Endothelial cell of umbilical vein (primary cell): ENCODE results near the gene IGSF9B. TPM values are rescaled to one million over a fixed set of nuclear protein-coding genes. Genes with fewer than 3 reads are reported as not detected.

Experiments used
- BruUV-seq: library from RNA; stranded (reverse); fragments of 400-500 nt; replicated peaks from 2 replicates; lab custom pipeline; 2021; lab: Mats Ljungman, UMichigan
- CTCF ChIA-PET: fragments of 300-600, 350-600 bp; sonication (Branson Sonifier 250); formaldehyde crosslinking; loops from one replicate; lab custom pipeline; 2021; ENCODE audit warnings: antibody characterized with exemption, inconsistent platforms; lab: Charles Lee
- POLR2A ChIA-PET: fragments of 300-600, 350-600 bp; sonication (Branson Sonifier 250); formaldehyde crosslinking; loops from one replicate; lab custom pipeline; 2021; ENCODE audit warnings: antibody characterized with exemption, inconsistent platforms; lab: Charles Lee
- DNase-seq: peaks from one replicate; pipeline ENCODE4 v3.0.0-alpha.2; 2011; ENCODE audit warnings: low read depth, low spot score
- FAIRE-seq: peaks from 2 replicates; lab custom pipeline; 2011; peaks lifted over from hg19 to GRCh38; lab: Jason Lieb, UNC
- H2AFZ ChIP-seq: 2 replicates; pipeline ENCODE4 v1.6.0; 2012; ENCODE audit warnings: low read depth, low read length, control low read depth, inconsistent platforms
- H3K27ac ChIP-seq: 2 replicates; pipeline ENCODE4 v1.5.1; 2011; ENCODE audit warnings: low read depth, mild to moderate bottlenecking, control low read depth, low read length, moderate library complexity; ENCODE audit not compliant: insufficient read depth
- H3K27me3 ChIP-seq, 2 experiments: 2 replicates each; pipeline versions ENCODE4 v1.6.0 to v1.6.1; 2011; ENCODE audit warnings: low read length in 2 of 2, mixed read lengths in 1 of 2; ENCODE audit not compliant: control insufficient read depth in 2 of 2, insufficient read depth in 2 of 2
- H3K36me3 ChIP-seq, 2 experiments: 2 replicates in 1 of 2; 3 replicates in 1 of 2; pipeline ENCODE4 v1.5.1; 2011; ENCODE audit warnings: low read length in 2 of 2, mild to moderate bottlenecking in 1 of 2, moderate library complexity in 1 of 2; ENCODE audit not compliant: control insufficient read depth in 2 of 2, insufficient read depth in 2 of 2; ENCODE audit errors: extremely low read depth in 1 of 2
- H3K4me1 ChIP-seq: 3 replicates; pipeline ENCODE4 v1.5.1; 2011; ENCODE audit warnings: mild to moderate bottlenecking, low read length; ENCODE audit not compliant: control insufficient read depth, insufficient read depth; ENCODE audit errors: extremely low read depth
- H3K4me2 ChIP-seq: 2 replicates; pipeline ENCODE4 v1.6.1; 2011; ENCODE audit warnings: low read length, control low read depth, mixed read lengths; ENCODE audit not compliant: insufficient read depth
- H3K4me3 ChIP-seq, 3 experiments: fragments of 200-600 bp in 1 of 3; sonication (generic), shearing (Covaris generic) in 1 of 3; replicated peaks in 1 of 3; 2 replicates each; pipeline ENCODE4 v1.5.1; 2011 to 2016; ENCODE audit warnings: control low read depth in 3 of 3, low read length in 3 of 3, mild to moderate bottlenecking in 2 of 3, inconsistent platforms in 1 of 3, low read depth in 1 of 3, moderate library complexity in 1 of 3; ENCODE audit not compliant: insufficient read depth in 1 of 3
- H3K79me2 ChIP-seq: 2 replicates; pipeline ENCODE4 v1.6.0; 2012; ENCODE audit warnings: low read length, inconsistent platforms; ENCODE audit not compliant: control insufficient read depth, insufficient read depth
- H3K9ac ChIP-seq: replicated peaks from 2 replicates; pipeline ENCODE3; 2011; ENCODE audit warnings: low read length, control low read depth; ENCODE audit not compliant: insufficient read depth; ENCODE audit errors: extremely low read depth
- H3K9me1 ChIP-seq: replicated peaks from 3 replicates; pipeline ENCODE4 v1.6.0; 2011; ENCODE audit warnings: mild to moderate bottlenecking, low read length; ENCODE audit not compliant: control insufficient read depth, insufficient read depth; ENCODE audit errors: extremely low read depth
- H3K9me3 ChIP-seq: replicated peaks from 2 replicates; pipeline ENCODE4 v1.5.1; 2012; ENCODE audit warnings: low read length, inconsistent platforms; ENCODE audit not compliant: control insufficient read depth, insufficient read depth
- H4K20me1 ChIP-seq: replicated peaks from 2 replicates; pipeline ENCODE3; 2011; ENCODE audit warnings: mild to moderate bottlenecking, low read length; ENCODE audit not compliant: control insufficient read depth, insufficient read depth; ENCODE audit errors: extremely low read depth
- CTCF ChIP-seq, 2 donors: IDR thresholded peaks; 1 replicate in 1 of 2; 2 replicates in 1 of 2; pipeline ENCODE4 v1.5.1; 2011; ENCODE audit warnings: low read length in 2 of 2, mild to moderate bottlenecking in 2 of 2, moderate library complexity in 2 of 2, control low read depth in 1 of 2, inconsistent platforms in 1 of 2, low read depth in 1 of 2; ENCODE audit not compliant: insufficient read depth in 1 of 2; ENCODE audit errors: extremely low read depth in 1 of 2
- EZH2 ChIP-seq: IDR thresholded peaks from 2 replicates; pipeline ENCODE4 v1.6.1; 2012; ENCODE audit warnings: borderline replicate concordance, low read depth, mild to moderate bottlenecking, moderate library complexity, low read length, inconsistent platforms; ENCODE audit not compliant: severe bottlenecking
- FOS ChIP-seq: IDR thresholded peaks from 2 replicates; pipeline ENCODE4 v1.6.1; 2011; ENCODE audit warnings: mild to moderate bottlenecking, low read length, moderate library complexity, borderline replicate concordance; ENCODE audit not compliant: insufficient read depth
- GATA2 ChIP-seq: IDR thresholded peaks from 2 replicates; pipeline ENCODE4 v1.7.0; 2011; ENCODE audit warnings: low read depth, mild to moderate bottlenecking, moderate library complexity, mixed read lengths, low read length; ENCODE audit not compliant: insufficient read length, insufficient read depth
- JUN ChIP-seq: IDR thresholded peaks from 2 replicates; pipeline ENCODE4 v1.6.1; 2011; ENCODE audit warnings: borderline replicate concordance, low read depth; ENCODE audit not compliant: insufficient read length, insufficient read depth
- MYC ChIP-seq: IDR thresholded peaks from one replicate; pipeline ENCODE4 v1.6.1; 2011; ENCODE audit warnings: mild to moderate bottlenecking, low read depth, low read length
- POLR2A ChIP-seq: IDR thresholded peaks from 2 replicates; pipeline ENCODE4 v1.6.1; 2012; ENCODE audit warnings: low read depth, mild to moderate bottlenecking, control low read depth, low read length
- POLR2AphosphoS5 ChIP-seq: IDR thresholded peaks from 2 replicates; pipeline ENCODE4 v1.6.1; 2012; ENCODE audit warnings: low read depth, mild to moderate bottlenecking, control low read depth, low read length, moderate library complexity; ENCODE audit not compliant: insufficient read depth
- dilution Hi-C: fragments of 300-500 bp; cut with MboI; formaldehyde crosslinking; loops from one replicate; pipeline ENCODE4 v1.15.0; 2019; ENCODE audit warnings: low sequenced_read_pairs; ENCODE audit not compliant: extremely low pct_ligation_motif_present
- intact Hi-C: fragments of 100-400 bp; cut with micrococcal nuclease; formaldehyde crosslinking; loops from one replicate; pipeline ENCODE4 v1.10.0; 2022
- polyA plus RNA-seq, 4 experiments: library from polyadenylated mRNA; depleted of rRNA in 3 of 4; stranded (reverse) in 3 of 4; unstranded in 1 of 4; fragments of >200 nt; gene quantifications; 2 replicates each; pipeline versions ENCODE4 v1.2.1 to v1.2.3, GENCODE V29; 2011 to 2012; ENCODE audit warnings: missing spikeins in 1 of 4
- total RNA-seq: library from RNA; stranded (reverse); gene quantifications from 2 replicates; pipeline ENCODE4 v1.2.3, GENCODE V29; 2021
- TF ChIP-seq, protein P1 (sequence below): IDR thresholded peaks from 2 replicates; pipeline ENCODE4 v1.6.1; 2011; ENCODE audit not compliant: insufficient read depth, insufficient read length

The IGSF9B gene
- total and polyA plus RNA-seq, 2 donors (not counting 3 experiments of a cell fraction or from before 2014, with no cell fraction given), result 0.15 to 0.18 TPM

GRCh38 chr11:133928628-133929059 lies 28.1 kb downstream of the IGSF9B start:
- no peaks in the 10 kb centered on the region for H3K4me1 ChIP-seq
- H2AFZ ChIP-seq, result no peak overlapping the region
- no TSS peak for BruUV-seq
- H3K79me2 ChIP-seq, result no peaks in the 10 kb centered on the region
- no peaks in the 10 kb centered on the region for H3K36me3 ChIP-seq
- no peak for FAIRE-seq
- H3K4me2 ChIP-seq, result no peak overlapping the region
- H3K27ac ChIP-seq, result no peak overlapping the region
- POLR2A ChIA-PET, result no interaction called here
- H3K4me3 ChIP-seq, result no peak overlapping the region
- no peaks in the 10 kb centered on the region for H3K9me1 ChIP-seq
- dilution Hi-C loops, result no loop called here
- TF ChIP-seq MYC (no peak), JUN (no peak), EZH2 (no peak), POLR2A (no peak), CTCF (IDR thresholded peaks at IDR 0.05; ENCODE audit: extremely low read depth in 1 of 2, insufficient read depth in 1 of 2, low read depth in 1 of 2, low read length in 2 of 2) (no peak), POLR2AphosphoS5 (no peak), FOS (no peak), GATA2 (no peak)
- TF ChIP-seq, protein P1, sequence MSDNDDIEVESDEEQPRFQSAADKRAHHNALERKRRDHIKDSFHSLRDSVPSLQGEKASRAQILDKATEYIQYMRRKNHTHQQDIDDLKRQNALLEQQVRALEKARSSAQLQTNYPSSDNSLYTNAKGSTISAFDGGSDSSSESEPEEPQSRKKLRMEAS, result no peak
- DNase-seq, result no peak
- intact Hi-C loops, result loop anchor here (5.0 kb wide), 1 partner anchor 279 kb away; no protein-coding TSS in a partner anchor
- H3K27me3 ChIP-seq, result no peaks in the 10 kb centered on the region
- no peaks in the 10 kb centered on the region for H4K20me1 ChIP-seq
- H3K9me3 ChIP-seq, result no peaks in the 10 kb centered on the region
- no peak overlapping the region for H3K9ac ChIP-seq
- CTCF ChIA-PET, result interaction anchor here (0.9 to 2.2 kb wide), 12 partner anchors 12 to 850 kb away, joined by 3 to 43 read pairs (median 4); no protein-coding TSS in a partner anchor
